NCI-H526 treated with DMSO at 0.1 percent for 48 hours (cell line): ENCODE measurements around the gene LRRFIP2.
"Not testable (repeated sequence)": the region's sequence is repeated elsewhere in the genome, so short reads cannot be mapped to it uniquely, and the experiment has no call there.

Source experiments
- DNase-seq: peaks from one replicate; lab custom pipeline; 2025; lab: John Stamatoyannopoulos, UW

Gene LRRFIP2

DNA sequence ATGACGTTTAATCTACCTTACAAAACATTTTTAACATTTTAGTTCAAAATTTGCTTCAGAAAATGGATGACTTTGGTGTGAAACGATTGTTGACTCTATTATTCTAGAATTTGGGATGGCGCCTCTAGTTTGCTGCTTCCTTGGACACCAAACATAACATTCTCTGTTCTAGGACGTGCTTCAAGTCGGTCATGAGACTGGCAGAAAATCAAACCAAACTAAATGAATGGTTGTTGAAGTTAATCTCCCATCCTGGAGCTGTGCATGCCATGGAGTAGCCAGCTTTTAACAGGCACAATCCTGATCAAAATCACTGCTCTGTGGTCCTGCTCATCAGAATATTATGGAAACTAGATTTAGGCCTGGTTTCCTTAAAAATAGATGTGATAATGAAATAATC is 9.6 kb upstream of the LRRFIP2 start:
- no peak for DNase-seq

DNA sequence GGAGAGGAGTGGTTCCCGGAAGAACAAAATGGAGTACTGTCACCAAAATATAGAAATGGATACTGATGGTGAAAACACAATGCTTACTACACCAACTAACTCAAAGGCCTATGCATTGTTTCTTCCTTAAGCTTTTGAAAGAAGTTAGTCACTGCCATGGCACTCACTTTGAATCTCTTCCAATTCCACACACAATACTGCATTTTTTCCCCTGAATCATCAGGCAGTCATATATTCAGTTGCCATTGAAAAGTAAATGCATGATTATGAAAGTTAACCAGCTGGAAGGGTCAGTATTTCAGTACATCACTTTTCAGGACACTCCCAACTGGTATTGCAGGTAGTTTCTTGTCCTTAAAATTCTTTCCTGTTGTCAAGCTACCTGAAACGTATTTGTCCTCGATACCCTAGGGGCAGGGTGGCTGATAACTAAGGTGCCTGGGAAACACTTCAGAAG is 9.0 kb upstream of the LRRFIP2 start:
- DNase-seq: no peak

DNA sequence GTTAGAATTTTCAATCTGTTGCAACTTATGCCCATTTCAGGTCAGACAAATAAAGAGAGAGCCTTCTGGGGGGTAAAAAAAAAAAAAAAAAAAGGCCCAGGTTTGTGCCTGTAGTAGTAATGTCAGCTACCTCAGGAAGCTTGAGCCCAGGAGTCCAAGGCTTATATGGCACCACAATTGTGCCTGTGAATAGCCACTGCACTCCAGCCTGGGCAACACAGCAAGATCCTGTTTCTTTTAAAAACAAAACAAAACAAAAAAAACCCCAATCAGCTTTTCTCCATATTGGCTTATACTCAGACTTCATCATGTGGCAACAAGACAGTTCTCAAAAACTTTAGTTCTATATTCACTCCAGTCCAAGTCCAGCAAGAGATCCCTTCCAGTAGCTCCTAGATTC is 8.4 kb upstream of the LRRFIP2 start:
- no peak for DNase-seq

DNA sequence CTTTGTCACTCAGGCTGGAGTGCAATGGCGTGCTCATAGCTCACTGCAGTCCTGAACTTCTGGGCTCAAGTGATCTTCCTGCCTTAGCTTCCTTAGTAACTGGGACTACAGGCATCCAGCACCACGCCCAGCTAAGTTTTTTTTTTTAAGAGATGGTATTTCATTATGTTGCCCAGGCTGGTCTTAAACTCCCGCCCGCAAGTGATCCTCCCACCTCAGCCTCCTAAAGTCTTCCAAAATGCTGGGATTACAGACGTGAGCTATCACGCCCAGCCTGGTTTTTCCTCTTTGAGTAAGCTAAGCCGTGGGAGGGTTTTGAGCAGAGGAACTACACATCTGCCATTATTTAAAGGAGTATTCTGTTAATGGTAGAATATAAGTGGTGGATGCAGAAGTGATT is 7.4 kb upstream of the LRRFIP2 start:
- DNase-seq: no peak

DNA sequence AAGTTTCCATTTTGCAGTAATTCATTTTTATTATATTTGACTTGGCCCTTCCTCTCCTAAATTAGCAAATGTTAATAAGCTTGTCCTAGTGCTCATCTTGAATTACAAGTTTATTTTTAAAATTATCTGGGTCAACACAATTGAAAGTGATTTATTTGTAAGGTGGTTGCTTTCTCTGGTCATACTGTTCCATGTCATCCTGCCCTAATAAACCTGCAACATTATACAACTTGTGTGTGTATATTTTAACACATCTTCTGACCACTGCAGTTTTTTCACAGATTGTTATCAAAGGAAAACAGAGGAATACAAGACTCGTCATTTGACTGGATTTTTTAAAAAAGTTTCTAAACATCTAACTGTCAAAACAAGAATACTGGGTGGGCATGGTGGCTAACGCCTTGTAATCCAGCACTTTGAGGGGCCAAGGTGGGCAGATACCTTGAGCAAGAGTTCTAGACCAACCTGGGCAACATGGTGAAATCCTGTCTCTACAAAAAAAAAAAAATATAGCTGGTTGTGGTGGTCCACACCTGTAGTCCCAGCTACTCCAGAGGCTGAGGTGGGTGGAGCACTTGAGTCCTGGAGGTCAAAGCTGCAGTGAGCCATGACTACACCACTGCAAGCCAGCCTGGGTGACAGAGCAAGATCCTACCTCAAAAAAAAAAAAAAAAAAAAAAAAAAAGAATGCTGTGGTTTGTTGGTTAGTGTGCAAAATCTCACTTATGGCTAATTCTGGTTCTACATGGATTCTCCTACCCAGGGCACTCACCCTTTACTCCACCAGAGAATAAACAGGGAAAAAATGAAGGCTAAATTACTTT is 5.0 kb upstream of the LRRFIP2 start:
- DNase-seq: no peak

DNA sequence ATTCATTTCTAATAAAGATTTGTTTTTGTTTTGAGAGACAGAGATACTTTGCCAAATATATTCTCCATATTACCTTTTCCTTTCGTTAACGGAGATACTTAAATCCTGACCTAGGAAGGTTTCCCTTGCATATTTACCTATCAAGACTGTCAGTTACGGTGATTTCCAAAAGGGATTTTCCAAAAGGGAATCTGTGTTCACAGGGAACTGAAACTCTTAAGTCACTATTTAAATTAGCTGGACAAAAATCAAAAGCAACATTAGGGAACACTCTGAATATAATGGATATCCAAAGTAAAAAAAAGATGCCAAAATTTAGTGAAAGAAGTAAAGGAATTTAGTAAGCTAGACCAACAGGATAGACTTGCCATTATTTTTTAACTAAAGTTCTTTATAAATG is 576 bp downstream of the LRRFIP2 start:
- DNase-seq: no peak

DNA sequence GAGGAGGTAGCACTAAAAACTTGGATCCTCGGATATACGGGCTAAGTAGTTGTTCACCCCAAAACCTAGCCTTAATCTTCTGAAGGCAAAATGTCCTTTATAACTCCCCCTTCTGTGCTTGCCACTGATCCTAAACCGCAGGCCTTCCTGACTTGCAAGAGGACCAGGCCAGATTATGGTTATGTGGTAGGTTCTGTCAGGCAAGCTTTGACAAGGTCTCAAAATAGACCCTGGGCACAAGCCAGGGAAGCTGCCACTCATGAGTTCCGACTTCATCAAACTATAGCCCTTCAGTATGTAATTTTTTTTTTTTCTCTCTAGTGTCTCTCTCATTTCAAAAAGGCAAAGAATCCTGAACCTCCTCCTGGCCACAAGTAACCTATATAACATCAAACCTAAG is 3.2 kb downstream of the LRRFIP2 start:
- no peak for DNase-seq

DNA sequence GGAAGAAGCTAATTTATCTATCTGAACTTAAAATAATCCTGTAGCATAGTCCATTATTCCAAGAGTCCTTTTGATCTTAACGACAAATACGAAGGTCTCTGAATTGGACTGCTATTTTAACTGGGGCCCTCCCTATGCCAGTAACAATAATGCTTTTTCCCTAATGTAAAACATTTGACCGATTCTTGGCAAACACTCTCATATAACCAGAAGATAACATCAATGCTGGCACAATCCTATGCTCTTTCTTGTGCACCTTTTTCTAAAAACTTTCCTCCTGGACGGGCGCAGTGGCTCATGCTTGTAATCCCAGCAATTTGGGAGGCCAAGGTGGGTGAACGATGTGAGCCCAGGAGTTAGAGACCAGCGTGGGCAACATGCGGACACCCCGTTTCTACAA is 3.9 kb downstream of the LRRFIP2 start:
- no peak for DNase-seq

DNA sequence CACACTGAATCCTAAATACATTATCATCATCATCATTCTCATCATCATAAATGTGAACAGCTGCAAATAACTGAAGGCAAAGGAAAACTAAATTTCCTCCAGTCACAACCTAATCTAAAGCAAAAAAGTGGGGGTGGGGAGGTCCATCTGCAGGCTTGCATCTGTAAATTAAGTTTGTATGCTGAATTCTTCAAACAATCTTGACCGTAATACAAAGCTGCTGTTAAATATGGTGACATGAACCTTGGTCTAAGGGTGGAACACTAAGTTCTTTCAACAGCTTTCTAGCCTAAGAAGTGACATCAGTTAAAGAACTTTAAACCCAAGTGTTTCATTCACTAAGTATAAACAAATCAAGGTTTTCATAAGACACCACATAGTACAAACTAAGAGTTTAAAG is 4.3 kb downstream of the LRRFIP2 start:
- no peak for DNase-seq

DNA sequence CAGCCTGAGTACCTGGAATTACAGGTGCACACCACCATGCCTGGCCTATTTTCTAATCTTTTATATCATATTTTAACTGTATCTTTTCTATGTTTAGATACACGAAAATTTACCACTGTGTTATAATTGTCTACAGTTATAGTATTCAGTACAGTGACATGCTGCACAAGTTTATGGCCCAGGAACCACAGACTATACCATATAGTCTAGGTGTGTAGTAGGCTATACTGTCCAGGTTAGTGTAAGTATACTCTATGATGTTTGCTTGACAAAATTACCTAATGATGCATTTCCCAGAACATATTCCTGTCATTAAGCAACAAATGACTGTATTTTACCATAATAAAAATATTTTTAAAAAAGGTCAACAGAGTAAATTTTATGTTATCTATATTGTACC is 5.5 kb downstream of the LRRFIP2 start:
- no peak for DNase-seq

DNA sequence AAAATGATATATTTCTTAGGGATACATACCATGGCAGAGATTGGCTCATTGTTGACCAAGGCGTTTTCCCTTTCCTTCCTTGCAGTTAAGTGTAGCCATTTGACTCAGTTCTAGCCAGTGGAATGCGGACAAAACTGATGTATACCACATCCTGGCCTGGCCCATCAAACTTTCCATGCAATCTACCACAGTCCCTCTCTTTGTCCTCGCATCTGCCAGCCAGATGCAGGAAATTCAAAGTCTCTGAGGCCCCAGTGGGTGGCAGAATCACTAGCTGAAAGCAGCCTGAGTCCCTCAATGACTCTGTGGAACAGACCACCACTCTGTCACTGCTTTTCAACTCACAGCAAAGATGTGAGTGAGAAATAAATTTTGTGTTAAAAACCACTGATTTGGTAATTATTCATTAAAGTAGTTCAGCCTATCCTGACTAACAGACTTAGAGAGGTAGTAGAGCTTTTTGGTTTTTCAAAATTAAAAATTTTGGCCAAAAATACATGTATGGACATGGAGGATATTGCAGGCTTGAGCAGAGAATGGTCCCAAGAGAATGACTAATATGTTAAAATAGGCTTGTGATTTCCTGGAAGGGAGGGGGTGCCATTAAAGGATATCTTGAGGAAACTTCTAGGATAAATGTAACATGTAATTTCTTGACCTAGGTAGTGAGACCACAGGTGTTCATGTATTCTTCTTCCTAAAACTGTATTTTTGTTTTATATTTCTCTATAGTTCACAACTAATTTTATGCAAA is 10.9 kb downstream of the LRRFIP2 start:
- no peak for DNase-seq

DNA sequence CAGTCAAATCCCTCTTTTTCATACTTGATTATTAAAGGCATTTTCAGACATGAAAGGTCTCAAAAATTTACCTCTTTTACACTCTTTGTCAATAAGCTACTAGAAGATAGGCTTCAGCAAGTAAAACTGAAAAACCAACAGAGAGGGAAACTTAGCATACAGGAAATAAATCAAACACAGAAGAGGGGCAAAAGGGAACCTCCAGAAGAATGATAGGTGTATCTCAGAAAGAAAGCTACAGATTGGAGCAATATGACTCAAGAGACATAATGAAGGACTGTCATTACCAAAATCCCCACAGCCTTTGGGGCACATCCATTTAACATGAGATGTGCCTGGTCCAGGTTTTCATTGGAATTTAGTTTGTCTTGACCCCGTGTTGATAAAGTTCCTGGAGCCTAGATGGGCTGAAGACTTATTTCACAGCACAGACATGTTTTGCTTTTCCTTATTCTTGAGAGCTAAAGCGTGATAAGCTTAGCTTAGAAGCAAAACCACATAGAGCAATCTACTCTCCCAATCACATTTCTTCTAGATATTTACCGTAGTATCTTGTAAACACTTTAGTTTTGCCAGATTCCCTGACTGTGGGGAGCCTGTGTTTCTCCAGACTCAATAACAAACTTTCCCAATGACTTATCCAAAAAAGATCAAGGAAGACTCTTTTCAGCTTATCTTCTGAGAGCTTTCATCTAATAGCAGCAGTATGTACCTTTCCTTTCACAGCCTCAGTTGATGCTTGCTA is 11.7 kb downstream of the LRRFIP2 start:
- DNase-seq: no peak

DNA sequence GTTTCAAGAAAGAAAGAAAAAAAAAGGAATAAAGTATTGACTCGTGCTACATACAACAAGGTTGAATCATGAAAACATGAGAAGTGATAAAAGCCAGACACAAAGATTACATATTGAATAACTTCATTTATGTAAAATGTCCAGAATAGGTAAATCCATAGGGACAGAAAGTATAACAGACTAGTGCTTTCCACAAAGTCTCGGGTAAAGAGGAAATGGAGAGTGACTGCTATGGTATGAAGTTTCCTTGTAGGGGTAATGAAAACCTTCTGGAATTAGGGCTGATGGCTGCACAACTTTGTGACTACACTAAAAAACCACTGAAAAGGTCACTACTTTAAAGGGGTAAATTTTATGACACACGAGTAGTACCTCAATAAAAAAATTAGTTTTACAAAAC is 13.0 kb downstream of the LRRFIP2 start:
- no peak for DNase-seq

DNA sequence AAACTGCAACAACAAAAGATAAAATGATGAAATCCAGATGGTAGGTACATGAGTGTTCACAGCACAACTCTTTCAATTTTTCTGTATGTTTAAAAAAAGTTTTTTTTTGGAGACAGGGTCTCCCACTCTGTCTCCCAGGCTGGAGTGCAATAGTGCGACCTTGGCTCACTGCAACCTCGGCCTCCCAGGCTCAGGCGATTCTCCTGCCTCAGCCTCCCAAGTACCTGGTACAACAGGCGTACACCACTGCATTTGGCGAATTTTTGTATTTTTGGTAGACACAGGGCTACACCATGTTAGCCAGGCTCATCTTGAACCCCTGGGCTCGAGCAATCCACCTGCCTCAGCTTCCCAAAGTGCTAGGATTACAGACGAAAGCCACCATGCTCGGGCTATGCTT is 18.6 kb downstream of the LRRFIP2 start:
- DNase-seq: no peak

DNA sequence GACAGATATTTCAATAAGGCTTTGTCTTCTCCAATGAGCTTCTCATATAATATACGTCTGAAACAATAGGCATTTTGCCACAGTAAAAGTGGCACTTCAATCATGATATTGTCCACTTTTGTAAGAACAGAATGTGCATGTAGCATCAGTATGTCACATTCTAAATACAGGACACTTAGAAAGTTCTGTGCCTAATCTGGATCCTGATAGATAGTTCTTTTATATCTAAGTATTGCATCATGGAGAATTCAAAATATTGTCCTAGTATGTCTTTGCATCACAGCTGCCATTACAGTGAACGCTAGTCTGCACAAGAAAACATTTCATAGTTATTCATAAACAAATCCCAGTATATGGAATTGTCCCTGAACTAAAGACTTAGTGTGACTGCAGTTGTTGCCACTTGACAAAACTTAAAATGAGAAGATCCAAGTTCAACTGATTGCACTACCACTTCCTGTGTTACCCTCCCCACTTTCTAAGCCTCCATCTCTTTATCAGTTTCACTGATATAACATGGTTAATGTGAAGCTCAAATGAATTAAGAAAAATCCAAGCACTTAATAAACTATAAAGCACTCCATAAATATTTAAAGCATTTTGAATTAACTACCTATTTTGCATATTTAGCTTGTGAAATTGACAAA is 19.6 kb downstream of the LRRFIP2 start:
- no peak for DNase-seq

DNA sequence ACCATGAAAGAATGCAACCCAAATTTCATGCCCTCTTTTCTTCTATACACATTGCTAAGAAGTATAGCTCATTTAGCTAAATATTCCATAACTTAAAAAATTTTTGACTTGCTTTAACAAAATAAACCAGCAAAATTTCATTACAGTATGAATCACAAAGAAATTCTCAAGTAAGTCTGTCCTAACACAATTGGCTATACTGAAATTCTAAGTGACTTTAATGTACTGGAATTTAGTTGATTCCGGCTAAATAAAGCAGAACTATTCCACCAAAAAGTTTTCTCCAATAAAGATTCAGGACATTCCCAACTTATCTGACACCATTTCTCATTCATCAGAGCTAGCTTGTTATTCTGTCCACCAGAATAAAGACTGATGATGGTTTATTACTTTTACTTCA is 23.8 kb downstream of the LRRFIP2 start:
- DNase-seq: no peak

DNA sequence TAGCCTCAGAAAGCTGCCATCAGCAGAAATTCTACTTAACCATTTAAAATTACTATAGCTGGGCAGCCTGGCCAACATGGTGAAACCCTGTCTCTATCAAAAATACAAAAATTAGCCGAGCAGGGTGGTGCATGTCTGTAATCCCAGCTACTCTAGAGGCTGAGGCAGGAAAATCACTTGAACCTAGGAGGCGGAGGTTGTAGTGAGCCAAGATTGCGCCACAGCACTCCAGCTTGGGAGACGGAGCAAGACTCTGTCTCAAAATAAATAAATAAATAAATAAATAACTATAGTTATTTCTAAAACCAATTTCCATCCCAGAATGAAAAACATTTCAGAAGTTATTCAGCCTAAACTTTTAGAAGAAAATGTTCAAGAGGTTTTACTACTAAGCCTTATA is 25.1 kb downstream of the LRRFIP2 start:
- DNase-seq: no peak

DNA sequence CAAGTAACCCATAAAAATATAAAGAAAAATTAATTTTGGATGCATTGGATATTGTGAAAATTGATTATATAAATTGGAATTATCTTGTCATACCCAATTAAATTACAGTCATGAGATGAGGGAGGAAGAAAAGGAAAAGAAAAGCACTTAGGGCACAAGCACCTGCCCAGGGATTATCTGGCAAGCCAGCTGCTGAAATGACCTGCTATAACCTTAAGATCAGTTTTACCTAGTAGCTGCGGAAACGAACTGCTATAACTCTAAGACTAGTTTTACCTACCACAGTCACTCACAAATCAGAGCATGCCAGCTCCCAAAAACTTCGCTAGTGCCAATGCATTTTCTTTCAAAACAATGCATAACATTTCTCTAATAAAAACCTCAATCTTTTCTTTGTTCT is 26.2 kb downstream of the LRRFIP2 start:
- DNase-seq: no peak

DNA sequence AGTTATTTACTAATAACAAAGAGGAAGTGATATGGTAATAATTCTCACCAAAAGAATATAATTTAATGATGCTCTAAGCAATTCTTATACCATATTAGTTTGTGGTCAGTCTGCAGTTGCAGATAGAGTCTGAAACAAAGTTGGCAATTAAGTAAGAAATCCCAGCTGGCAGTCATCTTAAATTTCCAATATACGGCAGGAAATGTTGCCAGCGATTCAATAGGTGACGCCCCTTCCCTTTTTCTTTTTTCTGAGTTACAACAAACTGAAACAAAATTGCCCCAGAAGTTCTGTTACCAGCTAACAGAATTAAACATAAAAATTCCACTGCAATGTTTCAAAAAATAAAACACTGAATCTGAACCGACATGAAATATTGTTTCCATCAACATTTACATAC is 26.7 kb downstream of the LRRFIP2 start:
- no peak for DNase-seq

DNA sequence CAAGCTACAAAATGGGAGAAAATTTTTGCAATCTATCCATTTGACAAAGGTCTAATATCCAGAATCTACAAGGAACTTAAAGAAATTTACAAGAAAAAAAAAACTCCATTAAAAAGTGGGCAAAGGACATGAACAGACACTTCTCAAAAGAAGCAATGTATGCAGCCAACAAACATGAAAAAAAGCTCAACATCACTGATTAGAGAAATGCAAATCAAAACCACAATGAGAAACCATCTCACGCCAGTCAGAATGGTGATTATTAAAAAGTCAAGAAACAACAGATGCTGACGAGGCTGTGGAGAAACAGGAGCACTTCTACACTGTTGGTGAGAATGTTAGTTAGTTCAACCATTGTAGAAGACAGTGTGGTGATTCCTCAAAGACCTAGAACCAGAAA is 27.5 kb downstream of the LRRFIP2 start:
- DNase-seq: not testable (repeated sequence)

DNA sequence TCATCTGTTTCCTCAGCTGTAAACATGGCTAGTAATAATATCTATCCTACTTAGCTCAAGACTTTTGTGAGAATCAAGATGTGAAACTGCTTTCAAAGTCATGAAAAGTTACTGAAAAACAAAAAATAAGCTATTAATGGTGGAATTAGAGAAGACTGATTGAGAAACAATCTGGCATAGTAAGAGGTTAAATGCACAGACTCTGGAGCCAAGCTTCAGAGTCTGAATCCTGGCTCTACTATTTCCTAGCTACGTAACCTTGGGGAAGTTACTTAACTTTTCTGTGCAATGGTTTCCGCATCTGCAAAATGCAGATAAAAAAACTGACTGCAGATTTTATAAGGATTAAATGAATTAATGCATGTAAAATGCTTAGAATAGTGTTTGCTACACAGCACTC is 28.8 kb downstream of the LRRFIP2 start:
- DNase-seq: no peak

DNA sequence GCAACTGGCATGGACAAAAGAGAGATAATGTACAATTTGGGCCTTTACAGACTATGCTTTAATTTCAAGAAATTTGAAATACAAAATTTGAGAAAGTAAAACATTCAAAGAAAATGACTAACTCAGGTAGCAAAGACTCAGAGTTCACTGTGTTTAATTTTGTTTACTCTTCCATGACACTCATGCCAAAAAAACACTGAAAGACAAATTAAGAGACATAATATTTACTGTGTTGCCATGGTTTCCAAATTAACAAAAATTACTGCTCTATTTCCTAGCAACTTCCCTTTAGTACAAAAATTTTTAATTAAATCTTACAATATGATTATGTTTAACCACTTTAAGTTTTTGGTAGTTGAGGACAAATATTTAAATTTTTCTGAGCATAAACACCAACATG is 29.6 kb downstream of the LRRFIP2 start:
- DNase-seq: no peak
